ENCODE results near the gene CNTN1.

Gene CNTN1

DNA sequence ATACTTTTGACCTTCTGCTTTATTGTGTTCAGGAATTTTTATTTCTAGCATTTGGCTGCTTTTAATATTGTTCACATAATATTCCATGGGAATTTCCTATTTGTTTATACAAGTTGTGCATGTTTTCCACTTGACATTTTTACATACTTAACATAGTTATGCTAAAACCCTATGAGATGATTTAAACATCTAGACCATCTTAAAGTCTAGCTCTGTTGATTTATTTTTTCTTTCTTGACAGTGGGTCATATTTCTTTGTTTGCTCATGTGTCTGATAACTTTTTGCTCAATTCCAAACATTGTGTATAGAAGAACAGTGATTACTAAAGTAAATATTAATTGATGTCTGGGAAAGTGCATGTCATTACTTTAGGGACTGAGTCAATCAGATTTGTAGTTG, 293.8 kb downstream of the CNTN1 start:
- no peak for DNase-seq

DNA sequence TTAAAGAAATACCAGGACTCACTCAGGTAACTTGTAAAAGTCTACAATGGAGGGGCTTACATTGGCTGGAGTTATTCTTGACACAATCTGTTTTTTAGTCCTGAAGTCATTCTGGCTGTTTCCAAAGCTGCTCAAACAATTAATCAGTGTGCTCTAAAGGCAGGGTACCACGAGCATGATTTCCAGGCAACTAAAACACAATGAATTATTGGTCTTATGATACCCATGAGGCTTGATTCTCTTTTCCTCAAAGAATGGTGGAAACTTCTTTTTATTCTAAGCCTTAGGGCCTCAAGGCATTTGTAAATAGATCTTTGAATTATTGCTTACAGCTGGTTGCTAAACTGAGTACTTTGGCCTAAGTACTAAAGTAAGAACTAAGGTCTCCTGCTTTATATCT, 296.1 kb downstream of the CNTN1 start:
- no peak for DNase-seq

DNA sequence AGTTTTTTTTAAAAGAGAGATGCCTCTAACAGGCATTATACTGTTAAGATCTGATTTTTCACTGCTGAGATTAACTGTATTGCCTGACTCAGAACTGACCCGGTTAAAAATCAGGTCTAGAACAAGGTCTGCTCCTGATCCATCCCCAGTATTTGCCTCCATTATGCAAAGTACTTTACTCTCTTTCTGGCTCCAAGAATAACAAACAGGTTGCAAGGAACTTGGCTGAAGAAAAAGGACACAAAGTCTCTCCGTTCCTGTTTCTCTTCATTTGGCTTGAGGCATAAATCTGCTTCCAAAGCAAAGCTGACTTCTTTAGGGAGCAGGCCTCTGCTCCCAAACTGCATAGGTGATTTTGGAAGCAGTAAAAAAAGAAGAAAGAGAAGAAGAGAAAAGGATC, 296.6 kb downstream of the CNTN1 start:
- DNase-seq: no peak

DNA sequence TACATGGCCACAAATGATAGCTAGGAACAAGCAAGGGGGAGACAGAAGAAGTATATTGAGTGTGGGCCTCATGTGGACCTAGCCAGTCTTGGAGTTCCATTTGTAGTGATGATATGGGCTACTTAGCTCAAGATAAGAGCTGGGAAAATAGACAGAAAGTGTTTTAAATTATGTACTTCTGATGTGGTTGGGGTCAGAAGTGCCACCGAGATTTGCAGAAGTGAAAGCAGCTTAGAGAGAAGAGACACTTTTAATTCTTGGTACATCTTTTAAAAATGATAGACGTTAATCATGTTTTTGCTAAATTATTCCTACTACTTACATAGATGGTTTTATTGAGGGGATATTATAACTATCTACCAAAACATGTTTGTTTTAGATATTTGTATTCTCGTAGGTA, 297.5 kb downstream of the CNTN1 start:
- no peak for DNase-seq

DNA sequence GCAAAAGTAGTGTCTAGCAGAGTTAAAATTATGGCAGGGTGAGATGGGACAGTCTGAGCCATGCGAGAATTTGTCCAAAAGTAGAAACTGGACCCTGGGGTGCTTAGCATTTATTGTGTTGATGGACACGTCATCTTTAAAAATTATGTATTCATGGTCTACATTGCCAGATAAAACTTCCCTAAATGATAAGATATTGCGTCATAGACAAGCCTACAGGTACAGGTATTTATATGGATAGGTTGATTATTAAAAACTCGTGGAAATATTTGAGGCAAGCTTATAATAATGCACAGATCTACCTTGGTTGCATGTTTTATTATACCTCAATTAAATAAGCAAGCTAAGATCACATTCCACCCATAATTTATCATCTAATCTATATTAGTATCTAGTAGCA, 299.9 kb downstream of the CNTN1 start:
- no peak for DNase-seq

DNA sequence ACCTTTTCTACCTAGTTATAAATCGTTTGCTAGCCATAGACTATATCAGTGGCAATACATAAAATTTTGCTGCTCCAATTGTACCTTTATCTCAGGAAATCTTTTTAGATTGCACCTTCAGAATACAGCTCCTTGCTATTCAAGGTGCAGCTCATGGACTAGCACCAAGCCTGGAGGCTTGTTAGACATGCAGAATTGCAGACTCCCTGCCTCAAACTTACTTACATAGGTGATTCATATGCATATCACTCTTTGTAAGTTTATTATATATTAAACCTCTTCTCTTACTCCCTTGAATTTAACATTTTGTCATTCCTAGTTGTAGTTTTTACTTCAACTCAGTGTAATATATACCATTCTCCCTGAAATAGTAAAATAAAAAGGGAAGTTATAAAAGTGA, 300.4 kb downstream of the CNTN1 start:
- DNase-seq: no peak

DNA sequence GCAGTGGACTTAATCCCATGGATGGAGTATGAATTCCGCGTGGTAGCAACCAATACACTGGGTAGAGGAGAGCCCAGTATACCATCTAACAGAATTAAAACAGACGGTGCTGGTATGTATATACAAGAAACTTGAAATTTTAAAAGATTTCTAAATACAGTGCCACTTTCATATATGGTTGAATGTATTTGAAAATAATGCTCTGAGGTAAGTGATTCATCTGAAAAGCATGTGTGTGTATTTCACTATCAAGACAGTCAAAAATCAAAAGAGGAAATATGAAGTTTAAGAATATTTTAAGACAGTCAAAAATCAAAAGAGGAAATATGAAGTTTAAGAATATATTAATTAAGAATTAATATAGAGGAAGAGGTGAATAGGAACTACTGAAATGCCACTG, 300.9 kb downstream of the CNTN1 start:
- DNase-seq: no peak

DNA sequence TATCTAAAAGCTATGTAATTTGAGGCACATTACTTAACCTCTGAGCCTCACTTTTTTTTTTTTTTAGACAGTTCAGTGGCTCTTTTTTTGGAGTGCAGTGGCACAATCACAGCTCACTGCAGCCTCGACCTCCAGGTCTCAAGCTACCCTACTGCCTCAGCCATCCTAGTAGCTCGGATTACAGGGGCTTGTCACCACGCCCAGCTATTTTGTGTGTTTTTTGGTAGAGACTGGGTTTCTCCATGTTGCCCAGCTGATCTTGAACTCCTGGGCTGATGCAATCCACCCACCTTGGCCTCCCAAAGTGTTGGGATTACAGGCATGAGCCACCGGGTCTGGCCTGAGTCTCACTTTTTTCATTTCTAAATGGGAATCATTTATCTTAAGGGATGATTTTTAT, 303.9 kb downstream of the CNTN1 start:
- no peak for DNase-seq

DNA sequence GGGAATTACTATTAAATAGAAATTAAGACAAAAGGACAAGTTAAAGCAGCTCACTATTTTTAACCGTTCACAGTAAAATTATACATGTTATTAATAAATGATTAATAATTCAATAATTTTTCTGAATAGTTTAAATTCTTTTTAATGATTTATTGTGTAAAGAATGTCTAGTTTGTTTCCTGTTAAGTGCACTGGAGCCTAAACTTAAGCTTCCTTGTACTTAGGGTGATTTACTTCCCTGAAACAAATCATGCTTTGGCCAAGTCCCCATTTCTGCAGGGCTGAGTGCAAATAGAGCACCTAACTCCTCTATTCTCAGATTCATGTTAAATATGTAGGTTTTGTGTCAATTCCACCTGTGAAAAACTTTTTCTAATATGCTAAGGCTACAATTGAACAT, 307.0 kb downstream of the CNTN1 start:
- DNase-seq: no peak

DNA sequence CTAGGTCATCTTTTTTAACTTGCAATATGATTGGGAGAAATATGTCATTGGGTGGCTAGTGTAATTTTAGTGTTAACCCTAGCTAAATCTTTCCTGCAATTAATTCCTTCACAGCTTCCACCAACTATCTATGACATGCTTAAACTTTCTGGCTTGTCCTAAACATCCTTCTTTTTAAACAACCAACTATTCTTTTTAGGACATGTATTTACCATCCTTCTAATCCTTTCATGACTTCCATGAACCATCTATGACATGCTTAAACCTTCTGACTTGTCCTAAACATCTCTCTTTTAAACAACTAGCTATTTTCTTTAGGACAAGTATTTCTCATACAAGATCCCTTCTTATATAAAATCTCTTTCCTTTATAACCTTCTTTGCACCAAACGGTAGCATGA, 316.2 kb downstream of the CNTN1 start:
- no peak for DNase-seq

DNA sequence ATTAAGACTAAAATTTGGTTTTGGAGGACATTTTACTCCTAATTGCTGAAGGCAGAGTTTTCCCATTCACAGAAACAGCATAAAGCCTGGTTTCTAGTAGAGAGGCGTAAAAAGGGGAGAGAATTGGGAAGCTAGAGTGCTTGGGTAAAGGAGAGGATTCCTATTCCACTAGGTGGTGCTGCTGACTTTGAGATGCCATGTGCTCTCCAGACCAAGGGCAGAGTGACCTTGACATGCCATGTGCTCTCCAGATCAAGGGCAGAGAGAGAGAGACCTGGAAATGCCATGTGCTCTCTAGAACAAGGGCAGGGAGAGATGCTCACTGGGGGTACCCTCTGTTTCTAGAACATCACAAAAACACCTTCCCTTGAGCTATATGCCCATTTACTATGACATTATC, 319.7 kb downstream of the CNTN1 start:
- no peak for DNase-seq

DNA sequence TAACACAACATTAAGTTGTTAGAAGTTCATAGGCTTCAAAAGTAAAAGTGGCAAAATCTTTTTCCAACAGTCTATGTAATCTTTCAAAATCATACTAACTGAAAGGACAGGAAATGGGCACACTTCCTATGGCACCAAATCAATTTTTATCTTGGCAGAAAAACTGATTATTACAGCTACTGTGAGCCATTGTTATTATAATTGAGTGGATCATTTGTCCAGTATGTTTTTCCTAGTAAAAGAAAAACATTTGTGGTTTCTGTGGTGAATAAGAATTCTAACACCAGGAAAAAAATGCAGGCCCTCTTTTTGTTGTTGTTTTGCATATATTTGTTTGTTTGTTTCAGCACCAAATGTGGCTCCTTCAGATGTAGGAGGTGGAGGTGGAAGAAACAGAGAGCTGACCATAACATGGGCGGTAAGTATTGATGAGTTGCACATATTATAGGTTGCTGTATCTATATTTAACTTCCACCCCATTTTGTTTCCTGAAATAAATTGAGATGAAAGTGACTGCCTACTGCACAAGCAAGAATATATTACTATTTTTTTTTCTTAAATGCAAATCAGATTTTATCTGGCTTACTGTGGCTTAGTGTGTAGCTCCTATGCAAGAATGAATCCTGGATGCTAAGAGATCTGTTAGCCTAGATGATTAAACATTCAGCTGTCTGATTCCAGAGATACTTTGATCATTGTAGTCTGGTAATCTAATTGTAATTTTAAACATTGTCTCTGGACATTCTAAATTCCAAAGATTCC, 321.8 kb downstream of the CNTN1 start:
- peak in 1 of 2 experiments; percentile 22 for DNase-seq

DNA sequence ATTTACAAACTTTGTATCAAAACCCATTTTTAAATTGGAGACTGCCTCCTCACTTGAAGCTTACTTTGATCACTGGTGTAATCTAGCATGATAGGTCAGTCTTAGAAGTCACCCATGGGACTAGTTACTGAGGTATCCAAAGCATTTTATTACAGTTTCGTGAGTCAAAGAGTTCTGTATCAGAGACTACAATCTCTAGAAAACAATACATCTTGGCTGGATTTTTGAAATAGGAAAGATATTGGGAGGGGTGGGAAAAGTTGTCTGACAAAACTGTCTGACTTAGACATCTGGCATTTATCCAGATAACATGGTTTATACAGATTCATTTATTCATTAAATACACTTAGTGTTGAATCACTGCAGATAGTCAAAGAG, 322.4 kb downstream of the CNTN1 start:
- DNase-seq: no peak

DNA sequence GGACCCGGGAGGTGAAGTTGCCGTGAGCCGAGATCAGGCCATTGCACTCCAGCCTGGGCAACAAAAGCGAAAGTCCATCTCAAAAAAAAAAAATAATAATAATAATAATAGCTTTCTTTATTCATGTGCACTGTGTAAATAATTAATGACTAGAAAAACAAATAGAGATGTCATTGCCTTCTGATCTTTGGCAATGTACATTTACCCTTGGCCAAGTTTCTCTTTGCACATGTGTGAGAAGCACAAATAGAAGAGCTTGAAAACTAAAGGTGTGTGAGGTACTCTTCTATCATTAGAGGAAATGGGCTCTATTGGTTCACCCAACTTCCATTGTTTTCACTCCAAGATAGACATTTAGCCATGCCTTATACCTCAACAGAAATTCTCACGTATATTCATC, 325.8 kb downstream of the CNTN1 start:
- no peak for DNase-seq

DNA sequence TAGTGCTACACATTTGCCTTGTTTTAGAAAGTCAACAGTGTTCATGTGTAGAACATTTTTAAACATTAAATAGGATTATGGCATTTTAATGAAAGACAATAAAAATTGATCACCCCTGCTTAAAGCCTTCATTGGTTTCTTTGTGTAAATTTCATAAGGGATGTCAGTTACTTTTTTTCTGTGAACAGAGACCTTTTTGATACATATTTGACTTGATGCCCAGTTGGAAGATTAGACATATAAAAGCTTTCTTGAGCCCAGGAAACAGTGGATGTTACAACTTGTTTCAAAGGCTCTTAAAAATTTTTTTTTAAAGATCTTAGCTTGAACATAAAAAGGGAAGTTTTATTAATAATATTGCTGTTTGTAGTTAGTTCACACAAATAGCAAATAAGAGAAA, 327.2 kb downstream of the CNTN1 start:
- DNase-seq: no peak

DNA sequence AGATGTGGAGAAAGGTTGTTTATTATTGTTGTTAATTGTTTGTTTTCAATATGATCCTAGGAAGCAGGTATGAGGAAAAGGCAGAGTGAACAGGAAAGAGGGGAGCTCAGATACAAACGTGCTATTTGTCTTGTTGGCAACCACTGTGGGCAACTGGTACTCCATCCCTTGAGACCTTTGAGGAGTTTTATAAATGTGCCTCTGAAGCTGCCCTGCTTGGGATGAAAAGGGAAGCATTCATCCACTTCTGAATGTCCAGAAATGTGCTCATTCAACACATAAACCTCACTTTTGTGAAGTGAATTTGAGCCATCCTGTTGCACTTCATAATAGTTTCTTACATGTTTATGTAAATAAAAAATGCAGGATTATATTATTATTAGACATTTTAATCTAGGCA, 331.6 kb downstream of the CNTN1 start:
- no peak for DNase-seq

DNA sequence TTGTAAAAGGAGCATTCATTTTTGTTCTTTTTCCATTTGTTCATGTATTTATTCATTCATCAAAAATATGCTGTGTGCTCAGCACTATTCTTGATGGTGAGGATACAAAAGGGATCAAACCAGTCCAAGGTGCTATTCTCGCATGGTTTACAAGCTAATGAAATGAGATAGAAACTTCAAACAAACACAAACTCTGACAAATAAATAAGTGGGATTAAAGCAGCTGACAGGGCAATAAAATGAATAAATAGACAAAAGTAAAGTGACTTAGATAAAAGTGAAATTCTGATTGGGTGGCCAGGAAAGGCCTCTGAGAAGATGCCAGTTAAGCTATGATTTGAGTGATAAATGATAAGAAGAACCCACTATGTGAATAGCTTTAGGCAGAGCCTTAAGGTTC, 333.9 kb downstream of the CNTN1 start:
- no peak for DNase-seq

DNA sequence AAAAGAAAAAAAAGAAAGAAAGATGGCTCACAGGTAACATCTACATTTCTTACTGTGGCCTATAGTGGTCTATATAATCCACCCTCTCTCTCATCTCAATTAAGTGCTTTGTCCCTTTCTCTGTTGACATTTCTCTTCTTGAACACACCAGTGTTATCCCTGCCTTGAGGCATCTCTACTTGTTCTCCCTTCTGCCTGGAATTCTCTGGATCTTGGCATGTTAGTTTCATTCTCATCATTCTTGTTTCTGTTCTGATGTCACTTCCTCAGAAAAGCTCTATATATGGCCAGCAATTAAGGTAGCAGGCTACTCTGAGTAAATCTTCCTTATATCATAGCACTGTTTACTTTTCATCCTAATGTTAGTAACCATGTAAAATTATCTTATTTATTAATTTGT, 340.1 kb downstream of the CNTN1 start:
- no peak for DNase-seq

DNA sequence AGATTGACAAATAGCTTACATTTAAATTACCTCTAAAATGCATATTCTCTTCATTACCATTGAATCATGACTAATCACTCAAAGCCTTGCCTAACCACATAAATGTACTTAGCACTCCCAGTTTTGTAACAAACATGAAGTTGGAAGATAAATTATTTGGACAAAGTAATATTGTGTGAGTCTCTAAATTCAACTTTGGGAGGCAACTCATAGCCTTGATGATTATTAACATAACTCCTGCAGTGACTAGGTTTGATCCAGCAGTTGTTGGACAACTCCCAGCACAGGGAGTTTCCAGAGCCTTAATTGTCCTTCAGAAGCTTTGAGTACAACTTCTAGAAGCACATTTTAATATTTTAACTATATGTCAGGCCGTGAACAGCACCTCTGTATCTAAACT, 342.4 kb downstream of the CNTN1 start:
- no peak for DNase-seq

DNA sequence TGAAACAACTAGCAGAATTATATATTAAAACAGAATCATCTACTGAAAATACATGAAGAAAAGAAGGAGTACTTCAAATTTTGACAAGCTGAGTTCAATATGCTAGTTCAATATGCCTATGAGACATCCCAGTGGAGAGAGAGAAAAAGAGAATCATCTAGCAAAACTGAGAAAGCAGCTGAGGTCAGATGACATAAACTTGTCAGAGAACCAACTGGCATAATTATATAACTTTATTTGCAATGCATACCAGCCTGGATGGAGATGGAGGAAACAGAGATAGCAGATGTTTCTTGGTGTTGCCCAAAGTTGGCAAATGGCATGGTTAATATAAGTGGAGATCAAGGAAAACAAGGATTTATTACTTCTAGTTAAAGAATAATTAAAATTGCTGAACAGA, 347.2 kb downstream of the CNTN1 start:
- DNase-seq: no peak

DNA sequence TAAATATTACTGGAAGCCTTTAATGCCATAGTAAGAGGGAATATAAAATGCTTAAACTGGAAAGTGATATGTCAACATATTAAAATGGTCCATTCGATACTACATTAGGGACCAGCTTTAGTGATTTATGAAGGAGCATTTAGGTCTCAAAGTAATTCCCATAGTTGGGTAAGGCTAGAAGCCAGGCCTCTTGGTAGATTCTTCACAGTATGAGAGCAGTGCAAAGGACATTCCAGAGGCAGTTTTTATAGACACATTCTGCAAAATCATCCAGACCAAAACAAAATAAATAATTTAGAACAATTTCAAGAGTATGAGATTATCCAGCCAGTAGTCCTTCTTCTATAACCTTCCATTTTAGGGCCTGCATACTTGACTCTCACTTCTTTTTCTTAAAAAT, 353.3 kb downstream of the CNTN1 start:
- no peak for DNase-seq

DNA sequence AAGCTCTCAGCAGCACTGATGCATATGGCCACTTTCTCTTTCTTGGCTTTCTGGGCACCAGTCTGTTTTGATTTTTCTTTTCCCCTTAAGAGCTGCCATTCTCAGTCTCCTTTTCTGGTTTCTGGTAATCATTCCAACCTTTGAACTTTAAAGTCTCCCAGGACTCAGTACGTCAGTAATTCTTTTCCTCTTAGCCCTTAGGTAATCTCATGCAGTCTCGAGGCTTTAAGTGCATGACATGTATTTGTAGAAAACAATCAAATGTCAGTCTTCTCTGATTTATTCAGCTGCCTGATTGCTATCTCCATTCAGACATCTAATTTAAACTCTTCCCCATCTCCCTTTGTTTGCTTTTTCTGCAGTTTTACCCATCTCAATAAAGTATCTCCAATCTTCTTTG, 356.8 kb downstream of the CNTN1 start:
- DNase-seq: no peak

DNA sequence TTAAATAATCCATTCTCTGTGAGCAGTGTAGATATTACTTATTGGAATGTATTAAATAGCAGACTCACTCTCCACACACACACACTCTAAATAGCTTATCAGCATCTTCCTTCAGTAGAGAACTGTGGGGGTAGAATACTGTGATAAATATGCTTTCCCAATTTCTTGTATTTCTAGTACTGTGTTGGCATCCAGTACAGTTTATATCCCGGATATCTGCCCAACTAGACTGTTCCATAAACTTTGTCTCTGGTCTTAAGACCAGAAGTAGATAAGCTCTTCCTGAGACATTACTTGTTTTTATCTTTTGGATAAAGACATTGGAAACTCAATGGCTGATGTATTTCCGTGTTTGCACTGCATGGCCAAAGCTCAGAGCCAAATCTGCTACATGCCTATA, 359.7 kb downstream of the CNTN1 start:
- DNase-seq: no peak

DNA sequence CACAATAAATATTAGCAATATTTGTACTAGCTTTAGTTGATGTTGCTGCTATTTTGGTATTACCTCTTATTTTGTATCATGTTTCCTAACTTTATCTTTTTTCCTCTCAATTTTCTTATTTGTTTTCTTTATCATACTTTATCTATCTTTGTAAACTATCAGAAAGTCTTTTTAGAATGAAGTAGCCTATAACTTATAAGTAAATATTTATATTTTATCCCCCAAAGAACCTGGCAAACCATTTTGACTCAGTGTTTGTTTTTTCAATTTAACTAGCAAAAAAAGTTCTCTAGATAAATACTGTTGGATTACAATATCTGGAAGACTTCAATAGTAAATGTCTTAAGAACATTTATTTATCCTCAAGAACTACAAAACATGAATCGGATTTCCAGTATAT, 360.2 kb downstream of the CNTN1 start:
- no peak for DNase-seq

DNA sequence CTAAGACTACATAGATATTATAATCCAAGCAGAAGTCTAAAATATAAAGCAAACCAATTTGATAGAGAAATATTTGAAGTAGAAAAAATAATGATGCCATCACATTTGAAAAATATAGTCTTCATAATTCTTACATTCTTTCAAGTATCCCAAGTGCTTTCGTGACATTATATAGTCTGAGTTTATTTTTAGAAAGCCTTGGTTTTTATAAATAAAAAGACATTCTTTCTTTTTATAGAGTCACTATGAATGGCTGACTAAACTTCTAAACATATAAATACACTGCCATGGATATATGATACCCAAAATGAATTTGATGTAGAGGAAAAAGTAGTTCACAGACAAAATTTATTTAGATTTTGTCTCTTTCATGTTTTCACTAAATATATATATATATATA, 360.8 kb downstream of the CNTN1 start:
- DNase-seq: no peak

All from NCI-H2081 (cell line).